IMR-90 (cell line): ENCODE data around the gene GAPVD1. TPM values are rescaled to one million over a fixed set of nuclear protein-coding genes. Genes with fewer than 3 reads are reported as not detected.
"Not testable (repeated sequence)": the region's sequence is repeated elsewhere in the genome, so short reads cannot be mapped to it uniquely, and the experiment has no call there.

Experiments used
- ATAC-seq: fragments of 200-7000 bp; cut with Tn5 transposase; 2 replicates; pipeline ENCODE4 v1.9.1; 2020; ENCODE audit warnings: low read depth, mild to moderate bottlenecking, moderate library complexity
- BruUV-seq: library from RNA; stranded (reverse); fragments of 400-500 nt; replicated peaks from 2 replicates; lab custom pipeline; 2021; lab: Mats Ljungman, UMichigan
- CTCF ChIA-PET: fragments of 300-600 bp; formaldehyde crosslinking; extraction: SDS; loops from one replicate; lab custom pipeline; 2021; ENCODE audit warnings: antibody characterized with exemption; lab: Yijun Ruan, JAX
- POLR2A ChIA-PET: fragments of 300-600 bp; sonication (Branson Sonifier 250); formaldehyde crosslinking; loops from one replicate; lab custom pipeline; 2022; ENCODE audit warnings: antibody characterized with exemption; ENCODE audit not compliant: unreplicated experiment; lab: Charles Lee
- DNase-seq: peaks from one replicate; pipeline ENCODE4 v3.0.0; 2013
- H2AFZ ChIP-seq: replicated peaks from 2 replicates; pipeline ENCODE3; 2013; ENCODE audit warnings: low read length, mild to moderate bottlenecking; ENCODE audit not compliant: poor library complexity
- H2AK5ac ChIP-seq: 2 replicates; pipeline ENCODE4 v1.6.1; 2013; ENCODE audit warnings: low read depth, low read length, inconsistent platforms
- H2AK9ac ChIP-seq: replicated peaks from 2 replicates; pipeline ENCODE3; 2013; ENCODE audit warnings: mild to moderate bottlenecking, low read depth, low read length, moderate library complexity; ENCODE audit not compliant: poor library complexity
- H2BK120ac ChIP-seq: 2 replicates; pipeline ENCODE4 v1.6.1; 2013; ENCODE audit warnings: low read depth, low read length, inconsistent platforms
- H2BK15ac ChIP-seq: 3 replicates; pipeline ENCODE4 v1.6.1; 2013; ENCODE audit warnings: low read depth, low read length, inconsistent platforms
- H2BK20ac ChIP-seq: 2 replicates; pipeline ENCODE4 v1.6.1; 2013; ENCODE audit warnings: low read depth, mild to moderate bottlenecking, inconsistent platforms, low read length, moderate library complexity
- H2BK5ac ChIP-seq: 2 replicates; pipeline ENCODE4 v1.6.1; 2013; ENCODE audit warnings: mild to moderate bottlenecking, low read depth, low read length, inconsistent platforms; ENCODE audit not compliant: poor library complexity, severe bottlenecking
- H3K14ac ChIP-seq: replicated peaks from 2 replicates; pipeline ENCODE4 v1.6.1; 2013; ENCODE audit warnings: low read depth, low read length, inconsistent platforms
- H3K18ac ChIP-seq: 2 replicates; pipeline ENCODE4 v1.6.1; 2013; ENCODE audit warnings: low read depth, low read length, control low read depth
- H3K23ac ChIP-seq: 2 replicates; pipeline ENCODE4 v1.6.1; 2013; ENCODE audit warnings: low read depth, low read length, inconsistent platforms
- H3K27ac ChIP-seq: 2 replicates; pipeline ENCODE4 v1.5.1; 2013; ENCODE audit warnings: mild to moderate bottlenecking, control low read depth, low read length; ENCODE audit not compliant: insufficient read depth
- H3K27me3 ChIP-seq: 2 replicates; pipeline ENCODE4 v1.6.1; 2013; ENCODE audit warnings: low read length; ENCODE audit not compliant: control insufficient read depth, insufficient read depth
- H3K36me3 ChIP-seq: 2 replicates; pipeline ENCODE4 v1.6.1; 2013; ENCODE audit warnings: low read length, mixed read lengths; ENCODE audit not compliant: control insufficient read depth, insufficient read depth
- H3K4ac ChIP-seq: 2 replicates; pipeline ENCODE4 v1.6.1; 2013; ENCODE audit warnings: low read depth, low read length, inconsistent platforms
- H3K4me1 ChIP-seq: 2 replicates; pipeline ENCODE4 v1.6.1; 2013; ENCODE audit warnings: low read length, mixed read lengths; ENCODE audit not compliant: control insufficient read depth, insufficient read depth
- H3K4me2 ChIP-seq: 2 replicates; pipeline ENCODE4 v1.6.1; 2013; ENCODE audit warnings: low read depth, mild to moderate bottlenecking, control low read depth, low read length, moderate library complexity
- H3K4me3 ChIP-seq: 2 replicates; pipeline ENCODE4 v1.5.1; 2013; ENCODE audit warnings: low read depth, mild to moderate bottlenecking, control low read depth, low read length, moderate library complexity; ENCODE audit not compliant: insufficient read depth
- H3K56ac ChIP-seq: 2 replicates; pipeline ENCODE4 v1.6.1; 2013; ENCODE audit warnings: low read length, inconsistent platforms; ENCODE audit not compliant: insufficient read depth; ENCODE audit errors: extremely low read depth
- H3K79me1 ChIP-seq, 2 experiments: 2 replicates each; pipeline ENCODE4 v1.6.1; 2013; ENCODE audit warnings: low read length in 2 of 2, inconsistent platforms in 1 of 2, low read depth in 1 of 2
- H3K9ac ChIP-seq: 2 replicates; pipeline ENCODE4 v1.6.1; 2013; ENCODE audit warnings: low read depth, low read length, control low read depth
- H3K9me1 ChIP-seq: 2 replicates; pipeline ENCODE4 v1.6.1; 2013; ENCODE audit warnings: low read length, inconsistent platforms; ENCODE audit not compliant: insufficient read depth
- H3K9me3 ChIP-seq: 2 replicates; pipeline ENCODE4 v1.6.1; 2013; ENCODE audit warnings: low read length; ENCODE audit not compliant: control insufficient read depth, insufficient read depth
- H4K20me1 ChIP-seq: 2 replicates; pipeline ENCODE4 v1.6.1; 2013; ENCODE audit warnings: low read length, inconsistent platforms; ENCODE audit not compliant: insufficient read depth
- H4K5ac ChIP-seq: 2 replicates; pipeline ENCODE4 v1.6.1; 2013; ENCODE audit warnings: mild to moderate bottlenecking, low read depth, low read length, control low read depth
- H4K8ac ChIP-seq, 2 experiments: 2 replicates each; pipeline ENCODE4 v1.6.1; 2013; ENCODE audit warnings: low read depth in 2 of 2, low read length in 2 of 2, control low read depth in 1 of 2, inconsistent platforms in 1 of 2
- H4K91ac ChIP-seq: 2 replicates; pipeline ENCODE4 v1.6.1; 2013; ENCODE audit warnings: low read depth, low read length, inconsistent platforms; ENCODE audit not compliant: insufficient read depth
- BHLHE40 ChIP-seq: fragments of 150-350 bp; IDR thresholded peaks from 2 replicates; pipeline ENCODE4 v1.6.1; 2016; ENCODE audit warnings: mild to moderate bottlenecking, low read depth, low read length
- RAD21 ChIP-seq: IDR thresholded peaks from 2 replicates; pipeline ENCODE4 v1.6.1; 2012; ENCODE audit warnings: low read length, improper control_type of control experiment
- RCOR1 ChIP-seq: IDR thresholded peaks from 2 replicates; pipeline ENCODE4 v1.6.1; 2012; ENCODE audit warnings: mild to moderate bottlenecking, low read length, improper control_type of control experiment; ENCODE audit not compliant: insufficient replicate concordance
- RFX5 ChIP-seq: IDR thresholded peaks from 2 replicates; pipeline ENCODE4 v1.8.0; 2012; ENCODE audit warnings: low read depth, mild to moderate bottlenecking, low read length, moderate library complexity
- WGBS, 2 experiments: methylation state at CpG; one replicate each; pipeline versions ENCODE4 v1.1.5 to v1.1.7; 2013; ENCODE audit warnings: missing lambda C conversion rate in 2 of 2; ENCODE audit not compliant: insufficient read length in 1 of 2; ENCODE audit errors: extremely low coverage in 2 of 2; 5-methylcytosine and 5-hydroxymethylcytosine counted together
- dilution Hi-C: fragments of 300-500 bp; cut with HindIII; formaldehyde crosslinking; loops from one replicate; pipeline ENCODE4 v1.14.3; 2018; ENCODE audit warnings: low sequenced_read_pairs; ENCODE audit not compliant: unreplicated experiment
- in situ Hi-C: fragments of 300-500 bp; cut with MboI; formaldehyde crosslinking; loops from 3 replicates; pipeline ENCODE4 v1.14.3; 2019; ENCODE audit warnings: low sequenced_read_pairs, inconsistent platforms, mixed read lengths
- intact Hi-C: fragments of 100-400 bp; cut with micrococcal nuclease; formaldehyde crosslinking; loops from 2 replicates; pipeline ENCODE4 v1.10.0; 2022
- polyA plus RNA-seq, 3 experiments: library from polyadenylated mRNA; depleted of rRNA; stranded (reverse); fragments of >200 nt; gene quantifications; 2 replicates each; pipeline ENCODE4 v1.2.3, GENCODE V29; 2012; ENCODE audit warnings: low replicate concordance in 1 of 3
- total RNA-seq: library from RNA; depleted of rRNA; stranded (reverse); fragments of >200 nt; gene quantifications from 2 replicates; pipeline ENCODE4 v1.2.3, GENCODE V29; 2012
- TF ChIP-seq, protein P1 (sequence below): fragments of 150-350 bp; IDR thresholded peaks from 2 replicates; pipeline ENCODE4 v1.6.1; 2017; ENCODE audit warnings: mild to moderate bottlenecking, antibody characterized with exemption, low read length, low read depth

Gene GAPVD1
- total and polyA plus RNA-seq, 2 of the 4 experiments (the other 2 are of a cell fraction), result 13.8 to 50.9 TPM

DNA sequence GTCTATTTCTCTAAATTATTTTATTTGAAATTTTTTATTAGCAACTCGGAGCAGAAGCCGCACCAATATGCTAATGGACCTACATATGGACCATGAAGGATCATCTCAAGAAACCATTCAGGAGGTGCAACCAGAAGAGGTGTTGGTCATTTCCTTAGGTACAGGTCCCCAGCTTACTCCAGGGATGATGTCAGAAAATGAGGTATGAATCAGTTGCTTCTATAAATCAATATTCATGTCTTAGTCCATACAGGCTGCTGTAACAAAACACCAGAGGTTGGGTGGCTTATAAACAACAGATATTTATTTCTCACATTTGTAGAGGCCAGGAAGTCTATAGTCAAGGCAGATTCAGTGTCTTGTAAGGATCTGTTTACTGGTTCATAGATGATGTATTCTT lies 50.8 kb downstream of the GAPVD1 start:
- Histone ChIP-seq H2AFZ (no peak overlapping the region), H3K27ac (no peak overlapping the region), H3K9me1 (no peaks in the 10 kb centered on the region), H3K14ac (no peak overlapping the region), H2BK15ac (no peak overlapping the region), H3K9ac (no peak overlapping the region), H3K9me3 (peaks cover 2% of the 10 kb centered on the region; the same call in 1 of the 2 replicates), H4K8ac (no peak overlapping the region), H2BK120ac (no peak overlapping the region), H4K20me1 (no peaks in the 10 kb centered on the region), H2AK9ac (no peak overlapping the region), H2BK20ac (no peak overlapping the region), H3K4me1 (no peaks in the 10 kb centered on the region), H4K5ac (no peak overlapping the region), H3K4ac (no peak overlapping the region), H3K36me3 (peaks cover 40% of the 10 kb centered on the region), H3K18ac (no peak overlapping the region), H2AK5ac (no peak overlapping the region), H3K56ac (no peak overlapping the region), H4K91ac (no peak overlapping the region), H3K4me2 (no peak overlapping the region), H3K4me3 (no peak overlapping the region), H3K23ac (no peak overlapping the region), H3K79me1 (peaks cover 5 to 10% of the 10 kb centered on the region in 2 experiments; a peak in 2 of 4 replicates), H2BK5ac (no peak overlapping the region), H3K27me3 (no peaks in the 10 kb centered on the region)
- in situ Hi-C loops, result no loop called here
- POLR2A ChIA-PET, result no interaction called here
- no peak for DNase-seq
- intact Hi-C loops, result no loop called here
- no CpG with 5 or more reads among the region's 2 CpGs for WGBS, 2 experiments
- dilution Hi-C loops, result no loop called here
- no peak for ATAC-seq
- CTCF ChIA-PET, result no interaction called here
- TF ChIP-seq BHLHE40 (no peak), RAD21 (no peak), RFX5 (no peak), RCOR1 (no peak)
- TF ChIP-seq, protein P1, sequence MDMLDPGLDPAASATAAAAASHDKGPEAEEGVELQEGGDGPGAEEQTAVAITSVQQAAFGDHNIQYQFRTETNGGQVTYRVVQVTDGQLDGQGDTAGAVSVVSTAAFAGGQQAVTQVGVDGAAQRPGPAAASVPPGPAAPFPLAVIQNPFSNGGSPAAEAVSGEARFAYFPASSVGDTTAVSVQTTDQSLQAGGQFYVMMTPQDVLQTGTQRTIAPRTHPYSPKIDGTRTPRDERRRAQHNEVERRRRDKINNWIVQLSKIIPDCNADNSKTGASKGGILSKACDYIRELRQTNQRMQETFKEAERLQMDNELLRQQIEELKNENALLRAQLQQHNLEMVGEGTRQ, result no peak
- no TSS peak for BruUV-seq

DNA sequence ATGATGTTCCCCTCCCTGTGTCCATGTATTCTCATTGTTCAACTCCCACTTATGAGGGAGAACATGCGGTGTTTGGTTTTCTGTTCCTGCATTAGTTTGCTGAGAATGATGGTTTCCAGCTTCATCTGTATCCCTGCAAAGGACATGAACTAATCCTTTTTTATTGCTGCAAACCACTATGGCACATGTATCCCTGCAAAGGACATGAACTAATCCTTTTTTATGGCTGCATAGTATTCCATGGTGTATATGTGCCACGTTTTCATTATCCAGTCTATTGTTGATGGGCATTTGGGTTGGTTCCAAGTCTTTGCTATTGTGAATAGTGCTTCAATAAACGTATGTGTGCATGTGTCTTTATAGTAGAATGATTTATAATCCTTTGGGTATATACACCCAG lies 54.7 kb downstream of the GAPVD1 start:
- H2BK5ac ChIP-seq, H2AK5ac ChIP-seq, CTCF ChIA-PET, ATAC-seq, H3K23ac ChIP-seq, H3K4ac ChIP-seq, H3K4me1 ChIP-seq, H4K5ac ChIP-seq, in situ Hi-C loops, H3K18ac ChIP-seq, H3K27ac ChIP-seq, intact Hi-C loops, H3K9ac ChIP-seq, H3K9me3 ChIP-seq, H2BK120ac ChIP-seq, H3K27me3 ChIP-seq, BruUV-seq, H2BK20ac ChIP-seq, POLR2A ChIA-PET, H2AK9ac ChIP-seq, DNase-seq, H3K4me2 ChIP-seq, H3K14ac ChIP-seq, H3K9me1 ChIP-seq, H4K8ac ChIP-seq, H2BK15ac ChIP-seq, H3K79me1 ChIP-seq, H4K20me1 ChIP-seq, H3K4me3 ChIP-seq, H4K91ac ChIP-seq, dilution Hi-C loops, H3K56ac ChIP-seq, H2AFZ ChIP-seq: not testable (repeated sequence)
- WGBS, 2 experiments, result no CpG with 5 or more reads among the region's 3 CpGs
- peaks cover 36% of the 10 kb centered on the region for H3K36me3 ChIP-seq
